HG03025 (cell line): ENCODE data around the gene KRTAP1-4.
"Not testable (repeated sequence)": the region's sequence is repeated elsewhere in the genome, so short reads cannot be mapped to it uniquely, and the experiment has no call there.

Experiments used
- ATAC-seq: cut with Tn5 transposase; IDR thresholded peaks from one replicate; pipeline ENCODE4 v1.9.1; 2021; ENCODE audit warnings: mild to moderate bottlenecking, moderate library complexity; ENCODE audit not compliant: unreplicated experiment, low FRiP score

KRTAP1-4 gene

GRCh38 chr17:41009301-41009760, 20.7 kb downstream of the KRTAP1-4 start:
- ATAC-seq: no peak

GRCh38 chr17:41008811-41009210, 21.2 kb downstream of the KRTAP1-4 start, which contains the start of gene KRTAP3-1:
Gene KRTAP3-1 (minus strand): TSS chr17:41009128. CDS start chr17:41009074, 54 bp downstream.
- no peak for ATAC-seq

GRCh38 chr17:41004397-41004796, 25.6 kb downstream of the KRTAP1-4 start:
- ATAC-seq: no peak

GRCh38 chr17:41003926-41004325, 26.1 kb downstream of the KRTAP1-4 start:
- ATAC-seq: no peak

DNA sequence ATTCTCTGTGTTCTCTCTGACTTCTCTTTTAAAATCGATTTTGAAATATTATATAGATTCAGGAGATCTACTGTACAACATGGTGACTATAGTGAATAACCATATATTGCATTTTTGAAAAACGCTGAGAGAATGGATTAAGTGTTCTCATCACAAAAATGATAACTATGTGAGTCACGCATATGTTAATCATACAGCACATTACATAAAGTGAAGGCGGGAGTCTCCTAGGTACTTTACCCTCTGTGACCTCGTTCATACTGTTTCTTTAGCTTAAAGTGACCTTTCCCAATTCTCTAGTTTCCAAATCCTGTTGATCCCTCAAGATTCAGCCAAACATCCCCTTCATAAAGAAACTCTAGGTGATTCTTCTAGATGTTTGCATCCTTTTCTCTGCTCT, 27.2 kb downstream of the KRTAP1-4 start:
- ATAC-seq: no peak

- ATAC-seq: no peak
Measured at GRCh38 chr17:41001795-41002194, 28.2 kb downstream of the KRTAP1-4 start.

- ATAC-seq: not testable (repeated sequence)
Measured at GRCh38 chr17:40999563-40999962, 30.4 kb downstream of the KRTAP1-4 start, which contains the start of gene KRTAP3-2. Gene KRTAP3-2 (minus strand): TSS chr17:40999906. CDS start chr17:40999853, 53 bp downstream.

- no peak for ATAC-seq
Measured at GRCh38 chr17:40997361-40997760, 32.6 kb downstream of the KRTAP1-4 start.

GRCh38 chr17:40996829-40997228, 33.2 kb downstream of the KRTAP1-4 start:
- no peak for ATAC-seq

DNA sequence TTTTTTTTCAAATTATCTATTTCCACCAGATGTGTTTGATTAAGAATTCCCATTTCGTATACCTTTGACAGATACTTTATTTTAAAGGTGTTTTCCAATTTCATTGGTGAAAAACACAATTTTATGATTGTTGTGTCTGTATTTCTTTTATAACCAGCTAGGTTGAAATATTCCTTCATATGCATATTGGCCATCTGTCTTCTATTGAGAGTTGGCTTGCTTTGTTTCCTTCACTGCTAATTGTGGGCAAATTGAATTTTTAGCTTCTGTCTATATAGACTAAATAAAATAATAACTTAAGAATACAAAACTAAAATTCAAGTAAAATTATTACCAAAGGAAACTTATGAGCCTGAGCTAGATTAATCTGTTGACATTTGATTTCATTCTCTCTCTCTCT, 34.9 kb downstream of the KRTAP1-4 start:
- no peak for ATAC-seq

DNA sequence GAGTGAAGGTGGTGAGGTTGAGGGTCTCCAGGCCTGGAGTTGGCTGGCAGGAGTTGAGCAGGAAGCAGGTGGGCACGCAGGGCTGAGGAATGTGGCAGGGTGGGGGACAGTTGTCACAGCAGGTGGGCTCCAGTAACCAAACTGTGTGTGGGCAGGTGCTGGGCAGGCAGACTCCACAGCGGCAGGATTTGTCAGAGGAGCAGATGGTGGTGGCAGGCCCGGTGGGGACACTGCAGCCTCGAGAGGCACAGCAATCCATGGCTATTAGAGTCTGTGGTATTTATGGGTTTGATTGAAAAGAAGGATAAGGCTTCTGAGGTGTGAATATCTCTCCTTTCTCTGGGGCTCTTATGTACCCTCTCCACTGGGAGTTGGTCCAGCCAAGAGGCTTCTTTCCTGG, 36.2 kb downstream of the KRTAP1-4 start, which contains the start of gene KRTAP3-3:
Gene KRTAP3-3 (minus strand): TSS at position 326 of the 400 bp plus-strand sequence. CDS start 67 bp downstream, at position 259.
- no peak for ATAC-seq

GRCh38 chr17:40993084-40993483, 36.9 kb downstream of the KRTAP1-4 start:
- ATAC-seq: no peak

GRCh38 chr17:40992666-40993065, 37.3 kb downstream of the KRTAP1-4 start:
- no peak for ATAC-seq

DNA sequence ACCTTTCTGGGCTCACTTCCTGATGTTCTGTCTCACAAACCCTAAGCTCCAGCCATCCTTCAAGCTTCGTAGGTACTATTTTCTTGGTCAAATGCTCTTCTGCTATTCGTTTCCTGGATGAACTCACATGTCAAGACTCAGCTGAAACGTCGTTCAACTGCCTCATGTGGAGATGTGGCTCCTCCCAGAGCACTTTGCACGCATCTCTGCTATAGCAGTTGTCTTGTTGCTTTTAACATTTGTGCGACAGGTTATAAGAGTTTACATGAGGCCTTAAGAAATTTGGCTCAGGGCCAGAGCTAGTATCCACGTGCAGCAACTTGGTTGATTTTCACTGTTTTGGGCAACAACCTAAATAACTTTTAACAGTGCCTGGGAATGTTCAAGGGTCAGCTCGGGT, 43.1 kb downstream of the KRTAP1-4 start:
- ATAC-seq: no peak

DNA sequence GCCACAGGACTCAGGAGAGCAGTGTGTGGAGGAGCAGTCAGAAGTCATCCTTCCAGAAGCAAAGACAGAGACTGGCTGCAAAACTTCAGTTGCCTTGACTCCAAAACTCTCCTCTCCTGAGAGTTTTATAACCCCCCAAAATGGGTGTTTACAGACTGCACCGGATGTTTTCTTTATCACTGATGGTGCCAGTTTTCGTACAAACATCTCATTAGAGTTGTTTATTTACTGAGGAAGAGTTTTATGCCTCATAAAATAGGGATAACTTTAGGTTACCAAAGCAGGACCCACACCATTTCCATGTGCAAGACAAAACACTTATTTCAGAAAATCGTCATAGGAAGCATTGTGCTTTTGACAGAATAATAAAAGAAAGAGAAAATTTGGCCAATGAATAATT, 45.8 kb downstream of the KRTAP1-4 start, which contains the start of gene KRT40:
Gene KRT40 (minus strand): TSS at position 101 of the 400 bp plus-strand sequence. CDS start 53 bp downstream, at position 48.
- no peak for ATAC-seq

GRCh38 chr17:40981115-40981514, 48.9 kb downstream of the KRTAP1-4 start:
- ATAC-seq: no peak

DNA sequence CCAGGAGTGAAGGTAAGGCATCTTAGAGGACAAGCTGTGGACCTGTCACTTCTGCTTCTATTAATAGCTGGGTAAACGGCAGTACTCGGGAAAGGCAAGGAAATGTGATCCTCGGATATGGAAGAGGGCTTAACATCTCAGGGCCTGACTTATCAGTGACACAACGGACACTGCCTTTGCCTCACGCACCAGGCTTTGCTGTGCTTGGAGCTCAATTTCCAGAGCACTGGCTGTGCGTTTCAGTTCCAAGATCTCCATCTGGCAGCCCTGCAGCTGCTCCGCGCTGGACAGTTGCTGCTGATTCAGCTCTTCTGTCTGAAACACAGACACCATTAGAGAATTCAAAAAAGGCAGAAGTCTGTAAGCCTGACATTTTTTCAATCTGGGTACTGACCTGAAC, 49.4 kb downstream of the KRTAP1-4 start:
- no peak for ATAC-seq

- no peak for ATAC-seq
Measured at GRCh38 chr17:40980117-40980516, 49.9 kb downstream of the KRTAP1-4 start.
